ENCODE data around the gene CILP2.

DNA sequence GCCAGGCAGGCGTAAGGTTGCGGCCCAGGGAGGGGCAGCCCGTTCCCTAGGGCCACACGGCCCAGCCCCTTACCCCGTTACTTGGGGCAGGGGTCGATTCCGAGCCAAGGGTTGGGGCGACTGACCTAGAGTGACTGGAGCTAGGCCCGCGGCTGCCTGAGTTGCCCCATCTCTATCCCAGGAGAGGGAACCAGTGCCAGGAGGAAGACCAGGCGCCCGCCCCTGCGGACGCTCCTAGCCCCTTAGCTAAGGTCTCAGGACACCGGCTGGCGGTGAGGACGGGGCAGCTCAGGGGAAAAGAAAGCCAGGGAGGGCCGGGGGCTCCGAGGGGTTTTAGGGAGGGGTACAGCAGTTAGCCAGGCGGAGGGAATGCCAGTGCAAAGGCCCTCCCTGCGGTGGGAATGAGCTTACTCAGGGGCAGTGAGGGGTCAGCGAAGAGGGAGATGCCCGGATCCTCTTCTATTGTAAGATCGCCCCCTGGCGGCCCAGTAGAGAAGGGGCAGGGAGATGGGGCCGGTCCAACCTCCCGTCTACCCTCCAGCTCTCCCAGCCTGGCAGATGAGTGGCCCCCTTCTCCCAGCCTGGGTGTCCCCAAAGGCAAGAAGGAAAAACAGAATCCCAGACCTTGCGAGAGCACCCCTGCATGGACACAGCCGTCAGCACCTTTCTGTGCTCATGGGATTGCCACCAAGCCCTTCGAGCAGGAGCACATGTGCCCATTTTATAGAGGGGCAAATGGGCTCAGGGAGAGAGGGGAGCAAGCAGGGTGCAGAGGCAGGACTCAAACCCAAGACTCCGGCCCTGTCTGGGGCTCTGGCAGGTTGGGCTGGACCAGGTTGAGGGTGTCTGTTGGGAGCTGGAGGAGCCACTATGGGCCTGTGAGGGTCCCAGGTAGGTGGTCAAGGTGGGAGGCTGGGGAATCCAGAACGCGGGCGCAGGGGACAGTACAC is 16.3 kb downstream of the CILP2 start:
- TF ChIP-seq ZSCAN29 (IDR thresholded peaks at IDR 0.05): no peak
- TF ChIP-seq ZBTB7A (IDR thresholded peaks at IDR 0.05; ENCODE audit: borderline replicate concordance, control insufficient read depth, low read depth, low read length): peak; percentile 33; the same call in 1 of the 2 replicates

Measured in K562 (cell line).